Measurements from ENCODE around the gene TMCO4.
"Not testable (repeated sequence)": the region's sequence is repeated elsewhere in the genome, so short reads cannot be mapped to it uniquely, and the experiment has no call there.

The TMCO4 gene

GRCh38 chr1:19812875-19813642 is 13.3 kb upstream of the TMCO4 start:
- no peak for DNase-seq

- peak; percentile 62 to 78 (median 70) for DNase-seq
These were observed 11.6 kb upstream of the TMCO4 start for GRCh38 chr1:19811206-19811851.

GRCh38 chr1:19809044-19809750 is 9.5 kb upstream of the TMCO4 start:
- DNase-seq, result no peak

- no peak for DNase-seq
These were observed 8.6 kb upstream of the TMCO4 start for GRCh38 chr1:19808351-19808750.

GRCh38 chr1:19804831-19805251 is 5.1 kb upstream of the TMCO4 start:
- no peak for DNase-seq

GRCh38 chr1:19802269-19802668 is 2.6 kb upstream of the TMCO4 start:
- no peak for DNase-seq

- DNase-seq, result peak in 3 of 4 experiments; percentile 44 to 64 (median 55)
These were observed 524 bp upstream of the TMCO4 start for GRCh38 chr1:19800076-19800804.

GRCh38 chr1:19798486-19799229 is 1.1 kb downstream of the TMCO4 start:
- DNase-seq, result peak in 1 of 4 experiments; percentile 4

GRCh38 chr1:19797827-19798226 is 1.9 kb downstream of the TMCO4 start:
- DNase-seq, result no peak

- no peak for DNase-seq
These were observed 5.1 kb downstream of the TMCO4 start for GRCh38 chr1:19794583-19794982.

- DNase-seq, result no peak
These were observed 6.2 kb downstream of the TMCO4 start for GRCh38 chr1:19793360-19794046.

GRCh38 chr1:19792237-19793002 is 7.3 kb downstream of the TMCO4 start:
- no peak for DNase-seq

GRCh38 chr1:19790061-19790975 is 9.4 kb downstream of the TMCO4 start:
- not testable (repeated sequence) for DNase-seq

- no peak for DNase-seq
These were observed 12.7 kb downstream of the TMCO4 start for GRCh38 chr1:19786988-19787423.

- no peak for DNase-seq
These were observed 14.1 kb downstream of the TMCO4 start for GRCh38 chr1:19785660-19786059.

GRCh38 chr1:19780267-19780877 is 19.3 kb downstream of the TMCO4 start:
- DNase-seq, result no peak

- no peak for DNase-seq
These were observed 22.8 kb downstream of the TMCO4 start for GRCh38 chr1:19776933-19777332.

GRCh38 chr1:19776287-19776686 is 23.4 kb downstream of the TMCO4 start:
- DNase-seq, result no peak

- DNase-seq, result no peak
These were observed 23.9 kb downstream of the TMCO4 start for GRCh38 chr1:19775831-19776230.
